HepG2 (cell line): ENCODE measurements around the gene TIMM10. TPM values are rescaled to one million over a fixed set of nuclear protein-coding genes. Genes with fewer than 3 reads are reported as not detected.
A peak's percentile ranks its signal among the peaks of the same experiment; 100 is the strongest.

Source experiments
- BHLHE40 ChIP-seq: IDR thresholded peaks from 2 replicates; pipeline ENCODE4 v1.6.1; 2011; ENCODE audit warnings: low read length, improper control_type of control experiment
- FOXP4 ChIP-seq: sonication (generic); formaldehyde crosslinking; IDR thresholded peaks from 2 replicates; pipeline ENCODE4 v1.4.0; 2020; ENCODE audit warnings: missing genetic modification reagents
- KIAA2018 ChIP-seq: sonication (generic); formaldehyde crosslinking; IDR thresholded peaks from 2 replicates; pipeline ENCODE4 v1.5.0; 2020; ENCODE audit warnings: mild to moderate bottlenecking, missing genetic modification reagents, borderline replicate concordance
- POGK ChIP-seq: sonication (generic); formaldehyde crosslinking; conservative IDR thresholded peaks from 2 replicates; pipeline ENCODE4 v1.8.0; 2022; ENCODE audit warnings: mild to moderate bottlenecking, moderate library complexity, missing genetic modification reagents
- SMAD3 ChIP-seq: sonication (generic); formaldehyde crosslinking; IDR thresholded peaks from 2 replicates; pipeline ENCODE4 v1.4.0; 2020; ENCODE audit warnings: missing genetic modification reagents
- TEAD3 ChIP-seq: optimal IDR thresholded peaks from 2 replicates; pipeline ENCODE3; 2016; ENCODE audit warnings: borderline replicate concordance
- TGIF2 ChIP-seq: IDR thresholded peaks from 2 replicates; pipeline ENCODE4 v1.6.1; 2016; ENCODE audit warnings: control low read depth, missing compliant biosample characterization
- ZFP36L2 ChIP-seq: sonication (generic); formaldehyde crosslinking; IDR thresholded peaks from 2 replicates; pipeline ENCODE4 v1.4.0; 2020; ENCODE audit warnings: missing genetic modification reagents
- ZFYVE20 ChIP-seq: sonication (generic); formaldehyde crosslinking; IDR thresholded peaks from 2 replicates; pipeline ENCODE4 v1.8.0; 2023; ENCODE audit warnings: low read depth, mild to moderate bottlenecking, moderate library complexity, missing genetic modification reagents, borderline replicate concordance
- ZNF225 ChIP-seq: sonication (generic); formaldehyde crosslinking; IDR thresholded peaks from 2 replicates; pipeline ENCODE4 v1.4.0; 2020; ENCODE audit warnings: mild to moderate bottlenecking, missing genetic modification reagents
- ZNF503 ChIP-seq: sonication (generic); formaldehyde crosslinking; IDR thresholded peaks from 2 replicates; pipeline ENCODE4 v1.4.0; 2020; ENCODE audit warnings: missing genetic modification reagents
- ZNF543 ChIP-seq: sonication (generic); formaldehyde crosslinking; IDR thresholded peaks from 2 replicates; pipeline ENCODE4 v1.4.0; 2020; ENCODE audit warnings: mild to moderate bottlenecking, missing genetic modification reagents
- ZNF746 ChIP-seq: sonication (generic); formaldehyde crosslinking; IDR thresholded peaks from 2 replicates; pipeline ENCODE4 v1.8.0; 2022; ENCODE audit warnings: mild to moderate bottlenecking, missing genetic modification reagents
- ZNF775 ChIP-seq: sonication (generic); formaldehyde crosslinking; IDR thresholded peaks from 2 replicates; pipeline ENCODE4 v1.4.0; 2020; ENCODE audit warnings: missing genetic modification reagents, mild to moderate bottlenecking, moderate library complexity, borderline replicate concordance
- polyA plus RNA-seq, 8 experiments: library from polyadenylated mRNA; depleted of rRNA in 3 of 8; stranded (reverse) in 7 of 8; unstranded in 1 of 8; fragments of >200 nt; fragmentation: Illumina TruSeq in 4 of 8; extraction: Trizol in 4 of 8; gene quantifications; 2 replicates each; pipeline versions ENCODE4 v1.2.1 to v1.2.3, GENCODE V29; 2011 to 2016; ENCODE audit warnings: low read depth in 4 of 8, missing spikeins in 1 of 8, mixed read lengths in 1 of 8; ENCODE audit not compliant: insufficient read depth in 1 of 8
- total RNA-seq, 5 experiments: library from RNA; depleted of rRNA; stranded (reverse); fragments of >200 nt; fragmentation: Illumina TruSeq; extraction: Trizol; gene quantifications; 2 replicates each; pipeline ENCODE4 v1.2.3, GENCODE V29; 2016; ENCODE audit warnings: low read depth in 1 of 5

TIMM10 gene
- total and polyA plus RNA-seq, 2 of the 13 experiments (the other 11 are each of a cell fraction or from before 2014, with no cell fraction given) = 67.8 to 82.2 TPM

- peak; percentile 79 for TF ChIP-seq ZNF503
- no peak; the same call in 1 of the 2 replicates for TF ChIP-seq POGK (CRISPR knock-in tag)
- TF ChIP-seq ZNF225 = 0 out of 2 replicates have a peak, but pooled peaks have one; percentile 23
- TF ChIP-seq TGIF2 = peak; percentile 44; the same call in 1 of the 2 replicates
- TF ChIP-seq SMAD3 (CRISPR knock-in tag) = peak; percentile 78
- peak; percentile 74 for TF ChIP-seq TEAD3 (CRISPR knock-in tag)
- TF ChIP-seq FOXP4 (CRISPR knock-in tag) = peak; percentile 77
- no peak for TF ChIP-seq ZFP36L2
- TF ChIP-seq ZNF775 (CRISPR knock-in tag) = no peak; the same call in 1 of the 2 replicates
- no peak for TF ChIP-seq ZFYVE20 (CRISPR knock-in tag)
- TF ChIP-seq BHLHE40 = peak; percentile 69
- 0 out of 2 replicates have a peak, but pooled peaks have one; percentile 31 for TF ChIP-seq KIAA2018
- peak; percentile 72 for TF ChIP-seq ZNF746
- peak; percentile 70; the same call in 1 of the 2 replicates for TF ChIP-seq ZNF543 (CRISPR knock-in tag)
Measured at GRCh38 chr11:57497303-57498247, 33.0 kb downstream of the TIMM10 start (continued).
